OCI-LY1 (cell line): ENCODE data around the gene HINFP.

ENCODE experiments used
- CTCF ChIP-seq: fragments of 200-600 bp; sonication (generic), shearing (Covaris generic); IDR thresholded peaks from 2 replicates; pipeline ENCODE4 v1.5.1; 2017; ENCODE audit warnings: mild to moderate bottlenecking, antibody characterized with exemption, low read length, moderate library complexity, mixed read lengths
- EZH2 ChIP-seq: fragments of 200-600 bp; sonication (generic), shearing (Covaris generic); IDR thresholded peaks from 2 replicates; pipeline ENCODE4 v1.8.0; 2017; ENCODE audit warnings: borderline replicate concordance, mixed run types, mild to moderate bottlenecking, antibody characterized with exemption, low read length, moderate library complexity, mixed read lengths

DNA sequence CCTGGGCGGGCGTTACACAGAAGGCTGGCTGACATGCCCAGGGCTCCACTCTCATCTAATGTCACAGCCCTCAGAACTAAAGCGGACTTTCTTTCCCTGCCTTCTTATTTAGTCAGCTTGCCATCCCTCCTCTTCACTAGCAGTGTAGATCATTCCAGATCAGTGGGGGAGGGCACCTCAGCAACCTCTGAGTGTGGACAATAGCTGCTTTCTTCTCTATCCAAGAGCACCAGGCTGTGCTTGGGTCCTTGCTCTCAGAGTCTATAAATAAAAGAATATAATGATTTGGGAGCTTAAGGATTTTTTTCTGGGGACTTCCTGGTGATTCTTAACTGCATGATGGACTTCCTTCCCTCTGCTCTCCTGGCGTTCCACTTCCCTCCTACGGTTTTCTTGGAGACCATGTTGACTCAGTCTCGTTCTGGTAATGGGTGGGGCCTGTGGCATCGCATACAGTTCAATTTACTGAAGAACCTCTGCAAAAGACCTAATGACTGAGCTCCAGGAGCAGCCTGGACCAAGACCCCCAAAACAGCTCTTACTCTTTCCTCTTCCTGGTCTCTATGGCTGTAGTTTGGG, 39.6 kb upstream of the HINFP start:
- TF ChIP-seq CTCF (no peak), EZH2 (no peak)
